H9 (cell line): ENCODE measurements around the gene RNASE7. TPM values are rescaled to one million over a fixed set of nuclear protein-coding genes. Genes with fewer than 3 reads are reported as not detected.

Experiments used
- DNase-seq: peaks from one replicate; pipeline ENCODE4 v3.0.0-alpha.2; 2017
- H2AFZ ChIP-seq: one replicate; pipeline ENCODE4 v1.6.1; 2013; ENCODE audit warnings: mild to moderate bottlenecking, low read length, control low read depth, moderate library complexity
- H2AK5ac ChIP-seq: 2 replicates; pipeline ENCODE4 v1.6.1; 2013; ENCODE audit warnings: low read length, control low read depth, mixed read lengths; ENCODE audit not compliant: insufficient read length
- H2BK120ac ChIP-seq: one replicate; pipeline ENCODE4 v1.6.1; 2013; ENCODE audit warnings: low read depth, mild to moderate bottlenecking, low read length, control low read depth, inconsistent platforms; ENCODE audit not compliant: poor library complexity, severe bottlenecking
- H2BK12ac ChIP-seq: 2 replicates; pipeline ENCODE4 v1.6.1; 2013; ENCODE audit warnings: low read length, control low read depth, mixed read lengths, low read depth; ENCODE audit not compliant: insufficient read length
- H2BK15ac ChIP-seq: 2 replicates; pipeline ENCODE4 v1.6.1; 2013; ENCODE audit warnings: low read depth, low read length, control low read depth
- H2BK20ac ChIP-seq: one replicate; pipeline ENCODE4 v1.6.1; 2013; ENCODE audit warnings: low read depth, mild to moderate bottlenecking, low read length, control low read depth, inconsistent platforms; ENCODE audit not compliant: poor library complexity, severe bottlenecking
- H2BK5ac ChIP-seq: 2 replicates; pipeline ENCODE4 v1.6.1; 2013; ENCODE audit warnings: low read length, control low read depth, mixed read lengths; ENCODE audit not compliant: insufficient read length
- H3K14ac ChIP-seq: 2 replicates; pipeline ENCODE4 v1.6.1; 2013; ENCODE audit warnings: low read length, control low read depth; ENCODE audit not compliant: insufficient read depth
- H3K18ac ChIP-seq: 2 replicates; pipeline ENCODE4 v1.6.1; 2013; ENCODE audit warnings: low read depth, mild to moderate bottlenecking, mixed read lengths, low read length, control low read depth; ENCODE audit not compliant: insufficient read length
- H3K23ac ChIP-seq: 2 replicates; pipeline ENCODE4 v1.6.1; 2013; ENCODE audit warnings: low read length, control low read depth, mixed read lengths, low read depth; ENCODE audit not compliant: insufficient read length
- H3K23me2 ChIP-seq: 2 replicates; pipeline ENCODE4 v1.6.1; 2013; ENCODE audit warnings: low read depth, mild to moderate bottlenecking, mixed read lengths, low read length, control low read depth; ENCODE audit not compliant: insufficient read length, poor library complexity, severe bottlenecking
- H3K27ac ChIP-seq: 2 replicates; pipeline ENCODE4 v1.5.1; 2013; ENCODE audit warnings: low read length, control low read depth, mixed read lengths, low read depth; ENCODE audit not compliant: insufficient read length
- H3K27me3 ChIP-seq: 2 replicates; pipeline ENCODE4 v1.6.1; 2013; ENCODE audit warnings: low read length, control low read depth, inconsistent platforms; ENCODE audit not compliant: insufficient read depth
- H3K4ac ChIP-seq: 2 replicates; pipeline ENCODE4 v1.6.1; 2013; ENCODE audit warnings: low read depth, mild to moderate bottlenecking, control low read depth, inconsistent platforms, low read length, moderate library complexity
- H3K4me1 ChIP-seq: 2 replicates; pipeline ENCODE4 v1.6.1; 2013; ENCODE audit warnings: low read length, control low read depth, inconsistent platforms; ENCODE audit not compliant: insufficient read depth
- H3K4me2 ChIP-seq: 2 replicates; pipeline ENCODE4 v1.6.1; 2013; ENCODE audit warnings: low read length, control low read depth, mixed read lengths; ENCODE audit not compliant: insufficient read length, insufficient read depth
- H3K56ac ChIP-seq: 2 replicates; pipeline ENCODE4 v1.6.1; 2013; ENCODE audit warnings: low read depth, mild to moderate bottlenecking, mixed read lengths, low read length, control low read depth; ENCODE audit not compliant: insufficient read length
- H3K79me1 ChIP-seq: 2 replicates; pipeline ENCODE4 v1.6.1; 2013; ENCODE audit warnings: low read depth, mild to moderate bottlenecking, moderate library complexity, low read length, control low read depth, inconsistent platforms; ENCODE audit not compliant: insufficient read depth, poor library complexity, severe bottlenecking
- H3K79me2 ChIP-seq: 2 replicates; pipeline ENCODE4 v1.6.1; 2013; ENCODE audit warnings: low read length, control low read depth, inconsistent platforms; ENCODE audit not compliant: insufficient read depth
- H3K9ac ChIP-seq: 2 replicates; pipeline ENCODE4 v1.6.1; 2013; ENCODE audit warnings: low read length, control low read depth, mixed read lengths; ENCODE audit not compliant: insufficient read length; ENCODE audit errors: extremely low read depth
- H3K9me3 ChIP-seq: one replicate; pipeline ENCODE4 v1.6.1; 2013; ENCODE audit warnings: low read depth, low read length, inconsistent platforms; ENCODE audit not compliant: control insufficient read depth
- H3T11ph ChIP-seq: one replicate; pipeline ENCODE4 v1.6.1; 2013; ENCODE audit warnings: mild to moderate bottlenecking, low read length, control low read depth, inconsistent platforms
- H4K20me1 ChIP-seq: one replicate; pipeline ENCODE4 v1.6.1; 2013; ENCODE audit not compliant: control insufficient read depth, insufficient read length, insufficient read depth
- H4K5ac ChIP-seq: 2 replicates; pipeline ENCODE4 v1.6.1; 2013; ENCODE audit warnings: low read depth, mild to moderate bottlenecking, mixed read lengths, low read length, control low read depth; ENCODE audit not compliant: insufficient read length
- H4K8ac ChIP-seq: replicated peaks from 2 replicates; pipeline ENCODE4 v1.6.1; 2013; ENCODE audit warnings: low read length, control low read depth, mixed read lengths, low read depth; ENCODE audit not compliant: insufficient read length
- H4K91ac ChIP-seq: 2 replicates; pipeline ENCODE4 v1.6.1; 2013; ENCODE audit warnings: low read depth, mild to moderate bottlenecking, moderate library complexity, mixed read lengths, low read length, control low read depth; ENCODE audit not compliant: insufficient read length
- H3K27ac Mint-ChIP-seq, 3 experiments: 2 replicates in 2 of 3; 3 replicates in 1 of 3; pipeline ENCODE4 v1.8.0; 2020 to 2021; ENCODE audit warnings: mixed read lengths in 3 of 3, mild to moderate bottlenecking in 1 of 3, moderate library complexity in 1 of 3
- H3K27me3 Mint-ChIP-seq: 2 replicates; pipeline ENCODE4 v1.8.0; 2021; ENCODE audit warnings: low read depth, mild to moderate bottlenecking, moderate library complexity, mixed read lengths
- H3K36me3 Mint-ChIP-seq, 3 experiments: 2 replicates in 2 of 3; 3 replicates in 1 of 3; pipeline ENCODE4 v1.8.0; 2020 to 2021; ENCODE audit warnings: low read depth in 3 of 3, mixed read lengths in 3 of 3; ENCODE audit not compliant: insufficient read depth in 1 of 3
- H3K4me1 Mint-ChIP-seq, 2 experiments: 2 replicates each; pipeline ENCODE4 v1.8.0; 2020; ENCODE audit warnings: mixed read lengths in 2 of 2
- H3K4me3 Mint-ChIP-seq, 2 experiments: 2 replicates in 1 of 2; 3 replicates in 1 of 2; pipeline ENCODE4 v1.8.0; 2020 to 2021; ENCODE audit warnings: mild to moderate bottlenecking in 2 of 2, mixed read lengths in 2 of 2, moderate library complexity in 1 of 2
- H3K9me3 Mint-ChIP-seq, 2 experiments: 2 replicates in 1 of 2; 3 replicates in 1 of 2; pipeline ENCODE4 v1.8.0; 2020; ENCODE audit warnings: mild to moderate bottlenecking in 2 of 2, mixed read lengths in 2 of 2, moderate library complexity in 1 of 2
- CTCF ChIP-seq: fragments of 200-600 bp; sonication (generic); conservative IDR thresholded peaks from 3 replicates; pipeline ENCODE4 v1.8.0; 2021; ENCODE audit warnings: antibody characterized with exemption, mild to moderate bottlenecking
- WGBS: extraction: QIAGEN DNeasy Blood & Tissue Kit; methylation state at CpG from one replicate; pipeline ENCODE4 v1.1.7; 2013; ENCODE audit warnings: missing lambda C conversion rate, low lambda C conversion rate, mixed read lengths; ENCODE audit not compliant: insufficient read length; ENCODE audit errors: extremely low coverage; 5-methylcytosine and 5-hydroxymethylcytosine counted together
- total RNA-seq: library from RNA; stranded (reverse); gene quantifications from 2 replicates; pipeline ENCODE4 v1.2.1, GENCODE V29; 2021

Gene RNASE7
- total RNA-seq, 1 experiment from 2014 or later, result not detected

DNA sequence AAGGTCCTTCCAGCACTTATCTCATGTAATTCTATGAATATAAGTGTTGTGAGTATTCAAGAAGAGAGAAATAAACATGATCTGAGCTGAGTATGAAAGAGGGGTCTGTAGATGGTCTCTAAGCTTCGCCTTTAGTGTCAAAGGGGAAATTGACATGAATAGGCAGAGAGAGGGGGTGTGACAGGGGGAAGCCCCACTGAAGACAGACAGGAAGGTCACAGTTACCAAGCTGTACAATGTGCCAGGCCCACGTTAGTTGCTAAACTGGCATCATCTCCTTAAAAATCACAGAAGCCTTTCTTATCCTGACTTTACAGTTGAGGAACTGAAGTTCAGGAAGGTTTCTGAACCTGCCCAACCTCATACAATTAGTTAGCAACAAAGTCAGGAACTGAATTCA lies 35.5 kb downstream of the RNASE7 start:
- Mint-ChIP-seq H3K27ac (no peak overlapping the region; a peak in 1 of 7 replicates), H3K36me3 (peaks cover 62 to 93% (median 88%) of the 10 kb centered on the region in 3 experiments), H3K9me3 (no peaks in the 10 kb centered on the region), H3K4me1 (peaks cover 4% of the 10 kb centered on the region in 2 experiments), H3K27me3 (no peaks in the 10 kb centered on the region), H3K4me3 (no peak overlapping the region)
- no peaks in the 10 kb centered on the region for H3K79me2 ChIP-seq
- no peak for TF ChIP-seq CTCF
- no peaks in the 10 kb centered on the region for H3K79me1 ChIP-seq
- no peak overlapping the region for H2BK20ac ChIP-seq
- H2AK5ac ChIP-seq, result no peak overlapping the region
- no CpG with 5 or more reads among the region's 2 CpGs for WGBS
- no peak overlapping the region for H2BK120ac ChIP-seq
- H2BK5ac ChIP-seq, result no peak overlapping the region
- H4K20me1 ChIP-seq, result no peaks in the 10 kb centered on the region
- H3T11ph ChIP-seq, result no peak overlapping the region
- no peak overlapping the region for H3K23ac ChIP-seq
- DNase-seq, result no peak
- no peak overlapping the region for H3K56ac ChIP-seq
- H2BK15ac ChIP-seq, result no peak overlapping the region
- no peak overlapping the region for H3K9ac ChIP-seq
- no peak overlapping the region for H3K4ac ChIP-seq
- no peaks in the 10 kb centered on the region for H3K9me3 ChIP-seq
- H4K8ac ChIP-seq, result no peak overlapping the region
- H3K23me2 ChIP-seq, result no peaks in the 10 kb centered on the region
- no peak overlapping the region for H2BK12ac ChIP-seq
- no peak overlapping the region for H3K4me2 ChIP-seq
- H3K14ac ChIP-seq, result no peak overlapping the region
- no peak overlapping the region for H2AFZ ChIP-seq
- H3K4me1 ChIP-seq, result no peaks in the 10 kb centered on the region
- no peaks in the 10 kb centered on the region for H3K27me3 ChIP-seq
- H3K18ac ChIP-seq, result no peak overlapping the region
- no peak overlapping the region for H4K91ac ChIP-seq
- no peak overlapping the region for H4K5ac ChIP-seq
- H3K27ac ChIP-seq, result no peak overlapping the region
